ENCODE results near the gene ACTMAP. TPM values are rescaled to one million over a fixed set of nuclear protein-coding genes. Genes with fewer than 3 reads are reported as not detected.

The ACTMAP gene
- total and polyA plus RNA-seq, 9 of the 15 experiments (the other 6 are each of a cell fraction or from before 2014, with no cell fraction given): 1.7 to 16.6 (median 4.9) TPM

DNA sequence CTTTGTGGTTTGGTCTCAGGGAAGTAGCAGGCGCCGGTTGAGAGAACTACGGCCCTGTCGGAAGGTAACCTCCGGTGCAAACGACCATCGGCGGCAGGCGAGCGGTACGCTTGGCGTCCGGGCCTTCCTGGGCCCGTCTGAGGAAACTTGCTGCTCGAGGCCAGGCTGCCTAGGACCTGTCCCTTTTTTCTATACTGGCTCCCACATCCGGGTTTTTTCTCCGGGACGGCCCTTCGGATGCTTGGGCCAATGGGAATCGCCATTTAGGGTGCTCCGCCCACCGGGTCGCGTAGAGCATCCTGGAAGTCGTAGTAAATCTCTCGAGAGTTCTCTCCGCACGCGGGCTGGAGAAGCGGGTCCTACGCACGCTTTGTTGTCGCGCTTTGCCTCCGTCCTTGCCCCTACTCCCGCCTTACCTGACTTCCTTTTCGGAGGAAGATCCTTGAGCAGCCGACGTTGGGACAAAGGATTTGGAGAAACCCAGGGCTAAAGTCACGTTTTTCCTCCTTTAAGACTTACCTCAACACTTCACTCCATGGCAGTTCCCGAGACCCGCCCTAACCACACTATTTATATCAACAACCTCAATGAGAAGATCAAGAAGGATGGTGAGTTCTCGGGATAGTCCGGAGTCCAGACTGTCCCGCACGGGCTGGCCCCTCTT, 729 bp upstream of the ACTMAP start, which contains the start of gene SNRPA (continued):
- TF ChIP-seq BRCA1 (IDR thresholded peaks at IDR 0.05) (no peak), BRCA1 (CRISPR knock-in tag; IDR thresholded peaks at IDR 0.05) (no peak), THRAP3 (IDR thresholded peaks at IDR 0.05; ENCODE audit: borderline replicate concordance) (peak; percentile 64), EP300 (IDR thresholded peaks at IDR 0.05; ENCODE audit: low read length) (no peak; the same call in 1 of the 2 replicates), ZBTB26 (CRISPR knock-in tag; IDR thresholded peaks at IDR 0.05) (no peak), HMGN3 (IDR thresholded peaks at IDR 0.05; ENCODE audit: borderline replicate concordance, extremely low read depth, insufficient read length, low read depth, low read length) (peak; percentile 56), HNRNPL (IDR thresholded peaks at IDR 0.05; ENCODE audit: low read depth, low read length) (no peak), RAD51 (IDR thresholded peaks at IDR 0.05; ENCODE audit: borderline replicate concordance, low read depth) (no peak), ESRRA (IDR thresholded peaks at IDR 0.05; ENCODE audit: borderline replicate concordance, low read depth) (no peak), NR1H2 (CRISPR knock-in tag; IDR thresholded peaks at IDR 0.05) (no peak), EHMT2 (IDR thresholded peaks at IDR 0.05) (no peak), TCF7 (IDR thresholded peaks at IDR 0.05; ENCODE audit: borderline replicate concordance) (no peak), SUPT5H (IDR thresholded peaks at IDR 0.05) (peak; percentile 85), HDAC8 (tag; IDR thresholded peaks at IDR 0.05) (no peak), RB1 (IDR thresholded peaks at IDR 0.05; ENCODE audit: low read depth) (peak; percentile 17; the same call in 1 of the 2 replicates), NFRKB (IDR thresholded peaks at IDR 0.05; ENCODE audit: low read depth) (peak; percentile 63; the same call in 1 of the 2 replicates), RBFOX2 (IDR thresholded peaks at IDR 0.05; ENCODE audit: low read depth, low read length) (peak; percentile 92), NR3C1 (CRISPR knock-in tag; IDR thresholded peaks at IDR 0.05) (no peak), GTF2A2 (tag; IDR thresholded peaks at IDR 0.05) (no peak), RBM25 (IDR thresholded peaks at IDR 0.05; ENCODE audit: low read depth, low read length, severe bottlenecking) (peak; percentile 2), CXXC5 (CRISPR knock-in tag; IDR thresholded peaks at IDR 0.05) (no peak; the same call in 1 of the 2 replicates), POLR2B (IDR thresholded peaks at IDR 0.05; ENCODE audit: low read depth, partially characterized antibody) (peak; percentile 80), ZNF12 (CRISPR knock-in tag; IDR thresholded peaks at IDR 0.05) (no peak), RBBP5 (IDR thresholded peaks at IDR 0.05; ENCODE audit: borderline replicate concordance, insufficient read depth, low read length, poor library complexity, severe bottlenecking) (peak; percentile 47), RBM39 (optimal IDR thresholded peaks at IDR 0.05; ENCODE audit: low read depth, low read length) (no peak)
- TF ChIP-seq, protein P1, sequence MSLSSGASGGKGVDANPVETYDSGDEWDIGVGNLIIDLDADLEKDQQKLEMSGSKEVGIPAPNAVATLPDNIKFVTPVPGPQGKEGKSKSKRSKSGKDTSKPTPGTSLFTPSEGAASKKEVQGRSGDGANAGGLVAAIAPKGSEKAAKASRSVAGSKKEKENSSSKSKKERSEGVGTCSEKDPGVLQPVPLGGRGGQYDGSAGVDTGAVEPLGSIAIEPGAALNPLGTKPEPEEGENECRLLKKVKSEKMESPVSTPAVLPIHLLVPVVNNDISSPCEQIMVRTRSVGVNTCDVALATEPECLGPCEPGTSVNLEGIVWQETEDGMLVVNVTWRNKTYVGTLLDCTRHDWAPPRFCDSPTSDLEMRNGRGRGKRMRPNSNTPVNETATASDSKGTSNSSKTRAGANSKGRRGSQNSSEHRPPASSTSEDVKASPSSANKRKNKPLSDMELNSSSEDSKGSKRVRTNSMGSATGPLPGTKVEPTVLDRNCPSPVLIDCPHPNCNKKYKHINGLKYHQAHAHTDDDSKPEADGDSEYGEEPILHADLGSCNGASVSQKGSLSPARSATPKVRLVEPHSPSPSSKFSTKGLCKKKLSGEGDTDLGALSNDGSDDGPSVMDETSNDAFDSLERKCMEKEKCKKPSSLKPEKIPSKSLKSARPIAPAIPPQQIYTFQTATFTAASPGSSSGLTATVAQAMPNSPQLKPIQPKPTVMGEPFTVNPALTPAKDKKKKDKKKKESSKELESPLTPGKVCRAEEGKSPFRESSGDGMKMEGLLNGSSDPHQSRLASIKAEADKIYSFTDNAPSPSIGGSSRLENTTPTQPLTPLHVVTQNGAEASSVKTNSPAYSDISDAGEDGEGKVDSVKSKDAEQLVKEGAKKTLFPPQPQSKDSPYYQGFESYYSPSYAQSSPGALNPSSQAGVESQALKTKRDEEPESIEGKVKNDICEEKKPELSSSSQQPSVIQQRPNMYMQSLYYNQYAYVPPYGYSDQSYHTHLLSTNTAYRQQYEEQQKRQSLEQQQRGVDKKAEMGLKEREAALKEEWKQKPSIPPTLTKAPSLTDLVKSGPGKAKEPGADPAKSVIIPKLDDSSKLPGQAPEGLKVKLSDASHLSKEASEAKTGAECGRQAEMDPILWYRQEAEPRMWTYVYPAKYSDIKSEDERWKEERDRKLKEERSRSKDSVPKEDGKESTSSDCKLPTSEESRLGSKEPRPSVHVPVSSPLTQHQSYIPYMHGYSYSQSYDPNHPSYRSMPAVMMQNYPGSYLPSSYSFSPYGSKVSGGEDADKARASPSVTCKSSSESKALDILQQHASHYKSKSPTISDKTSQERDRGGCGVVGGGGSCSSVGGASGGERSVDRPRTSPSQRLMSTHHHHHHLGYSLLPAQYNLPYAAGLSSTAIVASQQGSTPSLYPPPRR (CRISPR knock-in tag; IDR thresholded peaks at IDR 0.05; ENCODE audit: borderline replicate concordance): no peak

Data from K562 (cell line).